HG02678 (cell line): ENCODE results near the gene BBLN.

Experiments used
- ATAC-seq: cut with Tn5 transposase; IDR thresholded peaks from one replicate; pipeline ENCODE4 v1.9.1; 2021; ENCODE audit warnings: mild to moderate bottlenecking, moderate library complexity; ENCODE audit not compliant: unreplicated experiment

Gene BBLN

DNA sequence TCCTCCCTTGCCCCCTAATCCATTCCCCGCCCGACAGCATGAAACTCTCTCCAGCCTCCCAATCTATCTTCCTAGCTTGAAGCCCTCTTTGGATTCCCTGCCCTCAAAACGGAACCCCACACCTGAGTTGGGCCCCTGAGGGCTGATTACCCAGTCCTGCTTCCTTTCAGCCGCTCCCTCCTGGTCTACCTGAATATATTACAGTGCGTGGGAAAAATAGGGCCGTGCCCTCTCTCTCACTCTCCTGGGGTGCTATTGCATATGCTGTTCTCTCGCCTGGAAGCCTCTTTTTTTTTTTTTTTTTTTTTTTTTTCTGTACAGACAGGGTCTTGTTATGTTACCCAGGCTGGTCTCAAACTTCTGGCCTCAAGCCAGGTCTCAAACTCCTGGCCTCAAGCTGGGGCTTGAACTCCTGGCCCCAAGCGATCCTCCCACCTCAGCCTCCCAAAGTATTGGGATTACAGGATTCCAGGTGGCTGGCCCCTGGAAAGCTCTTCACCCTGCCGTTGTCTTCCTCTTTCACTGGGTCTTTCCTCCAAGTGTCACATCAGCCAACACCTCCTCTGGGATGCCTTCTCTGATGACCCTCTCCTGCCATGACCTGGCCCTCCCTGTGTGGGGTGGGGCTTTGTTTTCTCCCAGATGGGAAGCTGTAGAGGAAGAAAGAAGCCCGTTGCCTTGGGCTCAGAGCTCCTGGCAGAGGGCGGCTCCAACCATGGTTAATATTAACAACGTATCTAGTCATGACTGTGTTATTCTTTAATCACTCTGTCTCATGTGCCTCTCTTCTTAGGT is 51.3 kb downstream of the BBLN start:
- ATAC-seq: no peak

DNA sequence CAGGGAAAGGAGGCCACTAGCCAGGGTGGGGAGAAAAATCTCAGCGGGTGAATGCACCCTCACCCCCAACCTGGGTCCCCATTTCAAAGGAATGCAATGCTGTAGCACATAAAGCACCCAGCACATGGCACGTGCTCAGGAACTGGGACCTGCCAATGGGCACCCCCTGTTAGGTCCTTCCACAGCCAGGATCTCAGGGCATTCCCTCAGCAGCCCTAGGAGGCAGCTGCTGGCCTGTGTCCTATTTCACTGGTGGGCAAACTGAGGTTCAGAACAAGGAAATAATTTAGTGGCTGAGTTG is 51.9 kb downstream of the BBLN start:
- ATAC-seq: no peak
